COLO829 (cell line): ENCODE results near the gene DHRS2.
"Not testable (repeated sequence)": the region's sequence is repeated elsewhere in the genome, so short reads cannot be mapped to it uniquely, and the experiment has no call there.

Experiments
- DNase-seq: peaks from one replicate; pipeline ENCODE4 v3.0.0; 2012; ENCODE audit warnings: low spot score

DHRS2 gene

DNA sequence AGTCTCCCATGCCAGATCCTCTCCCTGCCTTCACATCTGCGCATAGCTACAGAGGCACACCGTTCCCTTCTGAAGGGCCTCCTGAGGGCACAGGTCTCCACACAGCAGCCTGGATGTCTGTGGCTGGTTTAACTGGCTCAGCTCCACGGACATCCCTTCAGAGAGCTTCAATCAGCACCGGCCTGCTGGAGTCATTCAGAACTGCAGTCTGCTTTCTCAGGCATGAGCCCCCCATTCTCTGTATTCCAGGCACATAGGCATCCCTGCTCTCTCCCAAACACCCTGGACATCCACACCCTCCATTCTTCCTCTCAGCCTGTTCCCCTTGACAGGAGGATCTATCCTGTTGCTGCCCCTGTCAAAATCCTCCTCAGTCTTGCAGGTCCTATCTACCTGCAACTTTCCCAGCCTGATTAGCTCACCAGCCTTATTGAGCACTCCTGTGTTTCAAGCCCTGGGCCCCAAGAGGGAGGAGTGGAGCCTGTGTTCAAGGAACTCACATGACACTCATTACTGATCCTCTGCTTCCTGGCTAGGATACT is 2.9 kb upstream of the DHRS2 start:
- peak; percentile 52 for DNase-seq

DNA sequence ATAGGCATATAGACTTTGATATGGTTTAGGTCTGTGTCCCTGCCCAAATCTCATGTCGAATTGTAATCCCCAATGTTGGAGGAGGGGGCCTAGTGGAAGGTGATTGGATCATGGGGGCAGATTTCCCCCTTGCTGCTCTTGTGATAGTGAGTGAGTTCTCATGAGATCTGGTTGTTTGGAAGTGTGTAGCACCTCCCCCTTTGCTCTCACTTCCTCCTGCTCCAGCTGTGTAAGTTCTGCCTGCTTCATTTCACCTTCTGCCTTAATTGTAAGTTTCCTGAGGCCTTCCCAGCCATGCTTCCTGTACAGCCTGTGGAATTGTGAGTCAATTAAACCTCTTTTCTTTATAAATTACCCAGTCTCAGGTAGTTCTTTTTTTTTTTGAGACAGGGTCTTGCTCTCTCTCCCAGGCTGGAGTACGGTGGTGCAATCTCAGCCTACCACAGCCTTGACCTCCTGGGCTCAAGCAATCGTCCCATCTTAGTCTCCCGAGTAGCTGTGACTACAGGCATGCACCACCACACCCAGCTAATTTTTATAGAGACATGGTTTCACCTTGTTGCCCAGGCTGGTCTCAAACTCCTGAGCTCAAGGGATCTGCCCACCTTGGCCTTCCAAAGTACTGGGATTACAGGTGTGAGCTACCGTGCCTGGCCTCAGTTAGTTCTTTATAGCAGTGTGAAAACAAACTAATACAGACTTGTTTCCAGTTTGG is 1.3 kb upstream of the DHRS2 start:
- DNase-seq, result not testable (repeated sequence)

DNA sequence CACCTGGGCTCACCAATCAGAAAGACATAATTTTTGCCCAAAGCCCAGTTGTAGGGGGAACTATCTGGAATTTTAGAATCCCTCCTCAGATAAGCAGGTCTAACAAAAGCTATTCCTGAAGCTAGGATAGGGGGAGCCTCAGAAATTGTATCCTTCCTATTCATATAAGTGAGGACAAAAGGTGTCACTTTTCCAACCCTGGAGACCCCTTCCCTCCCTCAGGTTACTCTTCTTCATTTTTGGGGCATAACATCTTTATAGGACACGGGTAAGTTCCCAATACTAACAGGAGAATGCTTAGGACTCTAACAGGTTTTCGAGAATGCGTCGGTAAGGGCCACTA is 1.1 kb downstream of the DHRS2 start:
- not testable (repeated sequence) for DNase-seq

DNA sequence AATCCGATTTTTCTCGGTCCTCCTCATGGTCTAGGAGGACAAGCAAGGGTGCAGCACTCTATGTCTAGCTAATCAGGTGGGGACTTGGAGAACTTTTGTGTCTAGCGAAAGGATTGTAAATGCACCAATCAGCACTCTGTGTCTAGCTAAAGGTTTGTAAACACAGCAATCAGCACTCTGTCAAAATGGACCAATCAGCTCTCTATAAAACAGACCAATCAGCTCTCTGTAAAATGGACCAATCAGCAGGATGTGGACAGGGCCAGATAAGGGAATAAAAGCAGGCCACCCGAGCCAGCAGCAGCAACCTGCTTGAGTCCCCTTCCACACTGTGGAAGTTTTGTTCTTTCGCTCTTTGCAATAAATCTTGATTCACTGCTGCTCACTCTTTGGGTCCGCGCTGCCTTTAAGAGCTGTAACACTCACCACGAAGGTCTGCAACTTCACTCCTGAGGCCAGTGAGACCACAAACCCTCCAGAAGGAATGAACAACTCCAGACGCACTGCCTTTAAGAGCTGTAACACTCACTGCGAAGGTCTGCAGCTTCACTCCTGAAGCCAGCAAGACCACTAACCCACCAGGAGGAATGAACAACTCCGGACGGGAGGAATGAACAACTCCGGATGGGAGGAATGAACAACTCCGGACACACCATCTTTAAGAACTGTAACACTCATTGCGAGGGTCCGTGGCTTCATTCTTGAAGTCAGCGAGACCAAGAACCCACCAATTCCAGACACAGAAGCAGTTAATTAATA is 1.7 kb downstream of the DHRS2 start:
- DNase-seq, result not testable (repeated sequence)

DNA sequence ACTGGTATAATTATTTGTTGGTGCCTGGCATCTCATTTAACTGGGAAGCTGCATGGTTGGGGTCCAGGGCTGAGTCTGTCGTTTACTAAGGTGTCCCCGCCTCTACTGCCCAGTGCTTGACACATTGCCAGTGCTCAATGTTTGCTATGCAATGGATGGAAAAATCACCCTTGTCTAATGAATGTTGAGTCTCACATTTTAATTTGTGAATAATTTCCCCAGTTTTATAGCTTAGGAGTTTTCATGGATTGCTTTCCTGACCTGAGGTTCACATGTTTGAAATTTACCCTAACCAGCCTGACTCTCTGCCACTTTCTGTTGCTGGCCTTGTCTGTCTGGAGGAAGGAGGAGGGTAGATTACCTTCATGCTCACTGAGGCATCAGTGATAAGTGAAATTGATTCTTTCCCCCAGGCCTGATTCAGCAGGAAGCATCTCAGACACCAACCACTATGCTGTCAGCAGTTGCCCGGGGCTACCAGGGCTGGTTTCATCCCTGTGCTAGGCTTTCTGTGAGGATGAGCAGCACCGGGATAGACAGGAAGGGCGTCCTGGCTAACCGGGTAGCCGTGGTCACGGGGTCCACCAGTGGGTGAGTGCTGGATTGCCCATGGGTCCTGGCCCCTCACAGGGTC is 2.4 kb downstream of the DHRS2 start:
- no peak for DNase-seq

DNA sequence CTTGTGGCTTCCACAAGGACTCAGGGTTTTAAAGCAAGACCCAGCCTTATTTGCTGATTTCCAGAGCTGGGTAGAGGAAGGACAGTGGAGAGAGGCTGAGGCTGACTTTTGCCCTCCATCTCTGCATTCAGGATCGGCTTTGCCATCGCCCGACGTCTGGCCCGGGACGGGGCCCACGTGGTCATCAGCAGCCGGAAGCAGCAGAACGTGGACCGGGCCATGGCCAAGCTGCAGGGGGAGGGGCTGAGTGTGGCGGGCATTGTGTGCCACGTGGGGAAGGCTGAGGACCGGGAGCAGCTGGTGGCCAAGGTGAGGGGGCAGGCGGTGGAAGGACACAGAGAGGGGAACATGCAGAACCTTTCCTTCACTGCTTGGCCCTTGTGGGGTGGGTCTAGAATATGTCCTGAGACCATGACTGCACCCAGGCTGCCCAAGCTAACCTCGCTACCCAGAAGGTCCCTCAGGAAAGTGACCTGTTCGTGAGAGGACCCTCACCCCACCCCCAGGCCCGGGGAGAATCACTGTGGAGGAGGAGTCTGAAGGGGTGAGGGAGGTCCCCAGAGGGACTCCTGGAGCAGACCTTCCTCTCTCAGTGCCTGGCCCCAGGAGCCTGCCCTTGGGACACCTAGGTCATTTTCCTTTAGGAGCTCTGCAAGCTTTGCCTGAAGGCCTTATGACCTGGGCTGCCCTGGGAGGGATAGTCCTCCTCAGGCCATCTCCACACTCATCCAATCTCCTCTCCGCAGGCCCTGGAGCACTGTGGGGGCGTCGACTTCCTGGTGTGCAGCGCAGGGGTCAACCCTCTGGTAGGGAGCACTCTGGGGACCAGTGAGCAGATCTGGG is 3.1 kb downstream of the DHRS2 start:
- DNase-seq, result no peak

DNA sequence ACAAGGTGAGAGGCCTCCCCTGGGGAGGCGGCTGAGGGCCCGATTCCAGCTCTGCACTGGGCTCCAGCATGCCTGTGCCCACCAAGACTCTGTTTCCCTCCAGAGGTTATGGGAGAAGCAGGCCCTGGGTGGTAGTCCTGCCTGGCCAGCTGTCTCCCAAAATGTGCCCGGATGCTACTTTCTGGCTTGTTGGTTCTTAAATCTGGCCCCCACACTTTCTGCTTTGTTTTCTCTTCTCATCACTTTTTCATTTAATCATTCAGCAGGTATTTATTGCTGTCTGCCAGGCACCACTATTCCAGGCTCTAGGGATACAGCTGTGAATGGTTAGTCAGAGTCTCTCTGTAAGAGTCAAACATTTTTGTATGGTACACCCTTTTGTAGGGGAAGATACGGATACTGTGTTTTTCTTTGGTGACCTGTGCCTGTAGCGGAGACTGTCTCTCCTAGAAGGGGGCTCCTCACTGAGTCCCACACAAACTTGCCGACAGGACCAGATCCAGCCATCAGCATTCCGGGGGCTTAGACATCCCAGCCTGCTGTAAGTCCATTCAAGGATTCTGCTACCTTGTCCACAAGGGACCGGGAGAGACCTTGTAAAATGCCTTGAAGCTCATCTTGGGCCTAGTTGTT is 3.8 kb downstream of the DHRS2 start:
- DNase-seq, result no peak

DNA sequence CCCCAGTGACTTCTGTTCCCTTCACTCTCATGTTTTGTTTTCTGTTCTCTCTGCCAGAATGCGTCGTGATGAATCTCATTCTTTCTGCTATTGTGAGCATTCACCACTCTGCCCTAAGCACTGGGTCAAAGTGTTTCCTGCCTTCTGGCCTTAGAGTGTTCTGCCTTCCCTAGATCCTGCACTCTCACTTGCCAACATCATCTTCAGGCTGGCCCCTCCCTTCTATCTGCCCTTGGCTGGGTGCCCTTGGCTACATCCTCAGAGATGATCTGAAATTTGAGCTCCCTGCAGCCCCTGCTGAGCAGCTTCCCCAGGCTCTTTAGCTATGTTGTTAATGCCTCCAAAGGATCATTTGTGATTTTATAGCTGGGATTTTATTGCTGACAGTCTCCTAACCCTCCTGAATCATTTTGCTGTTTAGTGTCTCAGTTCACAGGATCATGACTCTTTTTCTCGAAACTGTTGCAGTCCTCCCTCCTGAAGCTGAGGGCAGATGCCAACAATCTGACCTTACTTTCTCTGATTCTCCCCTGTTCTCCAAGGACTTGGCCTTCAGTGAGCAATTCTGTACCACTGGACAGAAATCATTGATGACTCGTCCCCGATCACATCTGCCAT is 4.5 kb downstream of the DHRS2 start:
- peak; percentile 29 for DNase-seq

DNA sequence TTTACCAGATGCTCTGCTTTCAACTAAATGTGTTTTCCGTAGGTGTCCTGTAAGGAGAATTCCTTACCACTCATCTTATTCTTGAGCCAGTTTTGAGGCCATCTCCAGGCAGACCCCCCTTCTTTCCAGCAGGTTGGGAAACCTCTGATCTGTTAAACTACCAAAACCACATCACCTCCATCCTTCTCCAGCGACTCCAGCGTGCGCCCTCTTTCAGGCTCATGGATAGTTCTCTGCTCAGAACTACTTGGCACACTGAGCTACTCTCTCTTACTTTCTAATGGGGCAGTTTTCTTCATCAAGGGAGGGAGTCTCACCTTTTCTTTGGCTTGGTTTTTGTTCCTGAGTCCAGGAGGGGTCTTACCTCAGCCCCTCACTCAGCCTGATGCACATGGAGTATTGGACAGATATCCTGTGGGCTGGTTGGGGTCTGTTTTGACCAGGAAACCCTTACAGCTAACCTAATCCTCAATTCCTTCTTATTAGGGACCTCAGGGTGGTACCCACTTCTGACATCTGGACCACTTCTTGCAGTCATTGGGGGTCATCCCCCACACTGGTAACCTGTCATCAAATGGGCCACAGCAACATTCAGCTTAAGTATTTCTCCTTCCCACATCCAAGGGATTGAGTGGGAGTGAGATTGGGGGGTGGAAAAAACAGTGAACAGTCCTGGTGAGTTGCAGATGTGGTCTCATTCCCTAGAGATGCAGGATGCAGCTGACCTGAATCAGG is 5.2 kb downstream of the DHRS2 start:
- DNase-seq, result no peak

DNA sequence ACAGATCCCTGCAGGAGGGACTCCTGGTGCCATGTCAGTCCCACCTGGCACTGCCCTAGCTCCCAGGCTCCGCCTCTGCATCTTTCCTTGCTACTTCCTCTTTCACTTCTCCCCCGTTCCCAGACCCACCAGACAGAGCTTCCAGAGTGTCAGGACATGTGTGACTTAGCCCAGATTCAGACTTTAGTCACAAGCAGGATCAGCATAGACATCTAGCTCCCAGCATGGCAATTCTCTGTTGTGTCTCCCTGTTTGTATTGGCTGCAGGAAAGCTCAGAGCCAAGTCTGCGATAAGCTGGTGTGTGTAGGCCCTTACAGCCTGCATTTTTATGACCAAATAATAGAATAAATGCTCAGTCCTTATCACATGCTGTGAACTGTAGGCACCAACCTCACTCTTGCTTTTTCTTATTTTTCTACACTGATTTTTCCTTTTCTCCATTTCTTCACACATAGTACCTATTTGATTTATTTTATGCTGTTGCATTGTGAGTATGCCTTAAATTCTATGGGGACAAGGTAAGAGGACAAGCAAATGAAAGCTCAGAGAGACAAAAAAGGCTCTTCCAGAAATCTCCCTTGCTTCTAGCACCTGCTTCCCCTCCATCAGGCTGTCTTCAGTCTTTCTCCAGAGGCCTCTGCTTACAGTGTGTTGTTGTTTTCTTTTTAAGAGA is 5.9 kb downstream of the DHRS2 start:
- DNase-seq, result no peak

DNA sequence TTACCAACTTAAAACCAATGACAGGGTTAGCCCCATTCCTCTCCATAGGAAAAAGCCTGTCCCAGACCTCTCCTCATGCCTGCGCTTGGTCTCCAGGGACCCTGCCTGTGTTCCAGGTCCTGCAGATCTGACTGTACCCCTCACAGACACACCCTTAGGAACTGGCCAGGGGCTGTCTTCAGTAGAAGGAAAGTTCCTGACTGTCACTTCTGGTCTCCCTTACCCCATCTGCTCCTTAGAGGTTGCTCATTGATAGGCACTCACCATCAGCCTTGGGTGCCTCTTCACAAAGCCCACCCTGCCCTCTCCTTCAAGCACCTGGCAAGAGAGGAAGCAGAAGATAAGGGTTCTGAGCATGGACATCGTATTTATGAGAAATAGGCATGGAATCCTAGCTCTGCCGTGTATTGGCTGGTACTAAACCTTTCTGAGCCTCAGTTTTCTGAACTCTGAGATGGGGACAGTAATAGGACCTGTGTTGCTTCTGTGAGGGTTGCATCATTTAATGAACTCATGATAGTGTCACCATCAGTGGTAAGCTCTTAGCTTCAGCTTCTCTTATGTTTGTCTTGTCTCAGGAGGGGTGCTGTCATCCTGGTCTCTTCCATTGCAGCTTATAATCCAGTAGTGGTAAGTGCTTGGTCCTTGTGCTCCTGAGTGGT is 7.5 kb downstream of the DHRS2 start:
- DNase-seq, result no peak

DNA sequence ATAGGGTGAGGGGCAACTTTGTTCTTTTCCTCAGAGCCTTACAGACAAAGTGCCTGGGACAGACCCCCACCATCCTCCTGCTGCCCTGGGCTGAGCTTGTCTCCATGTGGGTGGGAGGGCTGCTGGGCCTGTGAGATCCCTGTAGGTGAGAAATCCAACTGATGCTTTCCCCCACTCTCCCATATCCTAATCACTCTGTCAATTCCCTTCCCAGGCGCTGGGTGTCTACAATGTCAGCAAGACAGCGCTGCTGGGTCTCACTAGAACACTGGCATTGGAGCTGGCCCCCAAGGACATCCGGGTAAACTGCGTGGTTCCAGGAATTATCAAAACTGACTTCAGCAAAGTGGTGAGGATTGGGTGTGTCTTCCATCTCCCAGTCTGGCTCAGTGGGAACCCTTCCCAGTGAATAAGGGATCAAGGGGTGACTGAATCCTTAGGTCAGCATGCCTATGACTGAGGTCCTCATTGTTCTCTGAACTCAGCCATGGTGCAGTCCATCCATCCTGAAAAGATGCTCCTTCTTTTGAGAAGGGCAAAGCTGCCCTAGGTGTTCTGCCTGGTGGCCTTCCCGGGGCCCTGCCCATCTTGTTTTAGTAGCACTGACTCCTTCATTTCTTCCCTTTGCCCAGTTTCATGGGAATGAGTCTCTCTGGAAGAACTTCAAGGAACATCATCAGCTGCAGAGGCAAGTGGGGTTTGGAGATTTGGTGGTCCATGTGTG is 8.2 kb downstream of the DHRS2 start:
- DNase-seq, result no peak

DNA sequence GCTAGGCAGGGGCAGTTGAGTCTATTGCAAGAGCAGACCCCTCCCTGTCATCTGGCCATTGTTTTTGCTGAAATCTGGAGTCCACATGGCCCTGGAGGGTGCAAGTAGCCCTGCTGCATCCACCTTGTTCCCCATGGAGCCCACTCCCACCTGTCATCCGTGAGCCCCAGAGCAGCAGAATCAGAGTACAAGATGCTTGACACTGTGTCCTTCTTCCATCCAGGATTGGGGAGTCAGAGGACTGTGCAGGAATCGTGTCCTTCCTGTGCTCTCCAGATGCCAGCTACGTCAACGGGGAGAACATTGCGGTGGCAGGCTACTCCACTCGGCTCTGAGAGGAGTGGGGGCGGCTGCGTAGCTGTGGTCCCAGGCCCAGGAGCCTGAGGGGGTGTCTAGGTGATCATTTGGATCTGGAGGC is 8.8 kb downstream of the DHRS2 start:
- DNase-seq, result no peak

DNA sequence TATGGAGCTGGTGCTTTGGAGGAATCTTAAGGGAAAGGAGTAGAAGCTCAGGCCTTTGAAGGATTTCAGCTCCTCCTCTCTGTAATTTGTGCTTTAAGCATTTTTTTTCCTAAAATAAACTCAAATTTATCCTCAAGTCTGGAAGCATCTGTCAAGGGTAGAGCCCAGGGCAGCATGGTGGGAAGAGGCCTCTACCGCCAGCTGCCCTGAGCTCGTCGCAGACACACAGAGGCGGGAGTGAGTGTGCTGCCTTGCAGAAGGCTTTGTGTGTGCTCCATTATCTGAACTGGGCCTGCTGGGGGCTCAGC is 9.3 kb downstream of the DHRS2 start:
- no peak for DNase-seq

DNA sequence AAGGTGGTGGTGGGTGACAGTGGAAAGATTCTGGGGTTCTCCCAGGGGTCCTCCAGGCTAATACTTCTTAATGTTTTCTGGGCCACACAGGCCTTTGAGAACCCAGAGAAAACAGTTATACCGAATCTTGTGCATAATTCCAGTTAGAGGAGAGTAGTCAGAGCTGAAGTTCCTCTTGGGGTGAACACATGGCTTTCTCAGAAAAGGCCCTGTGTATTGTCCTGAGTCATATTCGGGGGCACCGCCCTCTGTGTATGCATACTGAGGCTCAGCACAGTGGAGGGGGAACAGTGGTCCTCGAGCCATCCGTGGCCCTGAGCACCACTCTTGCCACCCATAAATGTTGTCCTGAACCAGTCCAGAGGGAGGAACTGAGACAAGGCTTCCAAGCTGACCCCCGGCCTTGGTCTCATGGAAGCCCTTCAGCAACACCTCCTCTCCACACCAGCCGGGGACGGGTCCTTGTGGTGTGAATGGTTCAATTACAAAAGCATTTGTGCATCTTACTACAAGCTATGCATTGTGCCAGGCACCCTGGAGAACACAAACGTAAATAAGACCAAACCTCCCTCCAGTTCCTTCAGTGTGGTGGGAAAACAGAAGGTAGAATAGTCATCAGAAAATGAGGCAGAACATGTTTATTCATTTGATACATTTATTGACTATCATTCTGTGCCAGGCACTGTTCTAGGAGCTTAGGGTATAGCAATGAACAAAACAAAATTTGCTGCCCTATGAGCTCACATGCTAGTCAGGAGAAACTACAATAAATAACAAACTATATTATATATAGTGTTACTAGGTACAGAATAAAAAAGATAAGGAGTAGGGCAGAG is 9.9 kb downstream of the DHRS2 start:
- DNase-seq, result no peak

DNA sequence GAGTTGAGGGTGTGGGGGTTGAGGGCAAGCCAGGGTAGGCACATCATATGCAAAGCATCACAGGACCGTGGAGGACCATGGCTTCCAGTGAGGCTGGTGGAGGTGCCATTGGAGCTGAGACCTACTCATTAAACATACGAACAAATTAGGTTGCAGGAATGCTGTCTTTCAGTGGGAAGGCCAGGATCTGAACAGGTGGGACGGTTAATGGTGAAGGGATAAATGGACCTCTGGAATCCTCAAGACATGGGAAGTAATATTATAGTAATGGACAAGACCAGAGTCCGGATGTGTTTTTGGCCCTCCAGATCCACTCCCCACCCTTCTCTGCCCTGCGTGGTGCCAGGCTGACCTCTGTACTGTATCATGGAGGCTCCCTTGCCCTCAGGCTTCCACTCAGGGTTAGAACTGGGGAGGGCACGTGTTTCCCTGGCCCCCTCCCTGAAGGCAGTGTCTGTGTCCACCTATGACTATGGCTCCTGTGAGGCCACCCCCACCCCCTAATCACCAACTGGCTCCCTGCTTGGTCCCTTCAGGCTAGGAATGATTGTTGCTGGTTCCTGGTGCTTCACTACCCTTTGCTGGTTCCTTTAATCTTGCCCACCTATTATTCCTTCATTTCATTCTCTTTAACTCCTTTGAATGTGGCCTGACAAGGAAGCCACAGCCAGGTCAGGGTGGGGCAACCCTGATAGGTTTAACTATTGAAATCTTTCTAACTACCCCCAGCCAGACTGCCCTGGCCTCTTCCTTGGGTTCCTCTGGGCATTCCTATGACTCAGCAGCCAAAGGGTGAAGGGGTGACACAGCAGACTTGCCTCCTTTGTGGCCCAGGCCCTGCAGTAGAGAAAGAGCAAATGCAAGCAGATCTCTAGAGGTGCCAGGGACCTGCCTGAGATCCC is 10.7 kb downstream of the DHRS2 start:
- DNase-seq, result no peak

DNA sequence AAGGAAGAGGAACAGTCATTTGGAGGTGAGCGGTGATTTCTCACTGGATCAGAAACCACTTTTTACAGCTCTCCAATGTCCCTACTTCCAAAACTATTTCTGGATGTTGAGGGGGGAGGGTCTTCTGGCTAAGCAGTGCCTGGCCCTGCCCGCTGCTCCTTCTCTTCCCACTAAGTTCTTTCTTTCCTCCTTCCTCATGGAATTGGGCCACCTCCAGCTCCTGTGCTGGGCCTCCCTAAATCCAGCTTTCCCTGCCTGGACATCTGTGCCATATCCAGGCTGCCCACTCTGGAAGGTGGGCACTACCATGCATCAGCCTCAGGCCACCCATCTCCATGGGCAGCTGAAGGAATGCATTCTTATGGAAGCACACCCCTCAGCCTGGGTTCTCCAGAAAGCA is 11.5 kb downstream of the DHRS2 start:
- no peak for DNase-seq
